Testis (tissue), 3 donors: Measurements from ENCODE around the gene SPPL3. TPM values are rescaled to one million over a fixed set of nuclear protein-coding genes. Genes with fewer than 3 reads are reported as not detected.

Experiments used
- DNase-seq: peaks from one replicate; pipeline ENCODE4 v3.0.0-alpha.2; 2019
- H3K27ac ChIP-seq, 2 donors: fragments of 200-600 bp; sonication (generic); one replicate each; pipeline ENCODE4 v1.5.1; 2019
- H3K27me3 ChIP-seq: fragments of 200-600 bp; sonication (generic); one replicate; pipeline ENCODE4 v1.5.1; 2019
- H3K36me3 ChIP-seq: fragments of 200-600 bp; sonication (generic); one replicate; pipeline ENCODE4 v1.5.1; 2017; ENCODE audit warnings: low read depth; ENCODE audit errors: missing control alignments
- H3K4me1 ChIP-seq: fragments of 200-600 bp; sonication (generic); one replicate; pipeline ENCODE4 v1.5.1; 2019
- H3K4me3 ChIP-seq, 2 donors: fragments of 200-600 bp; sonication (generic); one replicate each; pipeline ENCODE4 v1.5.1; 2017 to 2019
- H3K9me3 ChIP-seq: fragments of 200-600 bp; sonication (generic); one replicate; pipeline ENCODE4 v1.5.1; 2017
- POLR2A ChIP-seq: fragments of 450-650 bp; IDR thresholded peaks from one replicate; pipeline ENCODE4 v1.6.1; 2017; ENCODE audit warnings: antibody characterized with exemption, mild to moderate bottlenecking, moderate library complexity
- WGBS, 2 donors: methylation state at CpG; one replicate each; pipeline ENCODE4 v1.1.5; 2018; 5-methylcytosine and 5-hydroxymethylcytosine counted together
- intact Hi-C: fragments of 100-400 bp; cut with DNase I; formaldehyde crosslinking; loops from one replicate; pipeline ENCODE4 v1.15.1; 2023; ENCODE audit warnings: low total_unique reads
- polyA plus RNA-seq: library from polyadenylated mRNA; stranded (reverse); fragments of 350-450 nt; fragmentation: Illumina TruSeq; extraction: RNeasy Lipid Tissue Mini Kit (QIAGEN cat#74804); gene quantifications from one replicate; pipeline ENCODE4 v1.2.3, GENCODE V29; 2014; ENCODE audit warnings: low read depth, low replicate concordance; ENCODE audit not compliant: insufficient read depth
- total RNA-seq, 2 donors: library from RNA; depleted of rRNA; stranded (reverse); fragments of >200 nt; gene quantifications; one replicate each; pipeline ENCODE4 v1.2.3, GENCODE V29; 2016
- TF ChIP-seq, protein P1 (sequence below), 3 experiments: fragments of 450-650 bp in 2 of 3; fragments of 200-600 bp in 1 of 3; sonication (generic) in 1 of 3; IDR thresholded peaks; one replicate each; pipeline ENCODE4 v1.5.1; 2016 to 2019; ENCODE audit warnings: antibody characterized with exemption in 3 of 3, mild to moderate bottlenecking in 2 of 3, moderate library complexity in 1 of 3

SPPL3 gene
- total and polyA plus RNA-seq, 3 donors from 2014 or later, result 61.1 to 190 (median 65.4) TPM

DNA sequence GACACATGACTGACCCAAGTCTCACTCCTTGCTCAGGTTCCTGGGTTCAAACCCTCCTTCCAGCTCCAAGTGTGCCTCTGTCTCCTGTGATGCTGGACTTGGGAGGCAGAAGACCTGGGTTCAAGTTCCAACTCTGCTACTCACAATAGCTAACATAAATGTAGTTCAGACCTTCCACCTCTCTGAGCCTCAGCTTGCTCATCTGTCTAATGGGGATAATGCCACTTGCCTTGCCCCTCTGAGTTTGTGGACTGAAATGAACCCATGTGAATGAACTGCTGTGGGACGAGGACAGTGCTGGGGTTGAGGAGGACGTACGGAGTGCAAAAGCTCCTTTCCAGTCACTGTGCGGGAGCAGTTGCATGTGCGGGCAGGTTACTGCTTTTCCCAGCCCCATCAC, 137.6 kb downstream of the SPPL3 start:
- H3K4me3 ChIP-seq, result no peak overlapping the region
- H3K4me1 ChIP-seq, result no peaks in the 10 kb centered on the region
- no peak for DNase-seq
- no peaks in the 10 kb centered on the region for H3K9me3 ChIP-seq
- intact Hi-C loops, result no loop called here
- WGBS, 2 donors, result 78 to 100% methylated on average over 5 of the region's 5 CpGs
- H3K36me3 ChIP-seq, result no peaks in the 10 kb centered on the region
- no peaks in the 10 kb centered on the region for H3K27me3 ChIP-seq
- H3K27ac ChIP-seq, result no peak overlapping the region
- TF ChIP-seq POLR2A, result no peak
- TF ChIP-seq, protein P1, sequence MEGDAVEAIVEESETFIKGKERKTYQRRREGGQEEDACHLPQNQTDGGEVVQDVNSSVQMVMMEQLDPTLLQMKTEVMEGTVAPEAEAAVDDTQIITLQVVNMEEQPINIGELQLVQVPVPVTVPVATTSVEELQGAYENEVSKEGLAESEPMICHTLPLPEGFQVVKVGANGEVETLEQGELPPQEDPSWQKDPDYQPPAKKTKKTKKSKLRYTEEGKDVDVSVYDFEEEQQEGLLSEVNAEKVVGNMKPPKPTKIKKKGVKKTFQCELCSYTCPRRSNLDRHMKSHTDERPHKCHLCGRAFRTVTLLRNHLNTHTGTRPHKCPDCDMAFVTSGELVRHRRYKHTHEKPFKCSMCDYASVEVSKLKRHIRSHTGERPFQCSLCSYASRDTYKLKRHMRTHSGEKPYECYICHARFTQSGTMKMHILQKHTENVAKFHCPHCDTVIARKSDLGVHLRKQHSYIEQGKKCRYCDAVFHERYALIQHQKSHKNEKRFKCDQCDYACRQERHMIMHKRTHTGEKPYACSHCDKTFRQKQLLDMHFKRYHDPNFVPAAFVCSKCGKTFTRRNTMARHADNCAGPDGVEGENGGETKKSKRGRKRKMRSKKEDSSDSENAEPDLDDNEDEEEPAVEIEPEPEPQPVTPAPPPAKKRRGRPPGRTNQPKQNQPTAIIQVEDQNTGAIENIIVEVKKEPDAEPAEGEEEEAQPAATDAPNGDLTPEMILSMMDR (IDR thresholded peaks at IDR 0.05), result no peak

- Histone ChIP-seq H3K4me1 (no peaks in the 10 kb centered on the region), H3K36me3 (no peaks in the 10 kb centered on the region), H3K27ac (no peak overlapping the region), H3K4me3 (no peak overlapping the region), H3K27me3 (no peaks in the 10 kb centered on the region), H3K9me3 (no peaks in the 10 kb centered on the region)
- DNase-seq, result no peak
- intact Hi-C loops, result no loop called here
- no peak for TF ChIP-seq POLR2A
- TF ChIP-seq, protein P1 (IDR thresholded peaks at IDR 0.05), result no peak
- 83 to 88% methylated on average over 9 of the region's 9 CpGs for WGBS, 2 donors
Measured at GRCh38 chr12:120764816-120765215, 139.3 kb downstream of the SPPL3 start.

DNA sequence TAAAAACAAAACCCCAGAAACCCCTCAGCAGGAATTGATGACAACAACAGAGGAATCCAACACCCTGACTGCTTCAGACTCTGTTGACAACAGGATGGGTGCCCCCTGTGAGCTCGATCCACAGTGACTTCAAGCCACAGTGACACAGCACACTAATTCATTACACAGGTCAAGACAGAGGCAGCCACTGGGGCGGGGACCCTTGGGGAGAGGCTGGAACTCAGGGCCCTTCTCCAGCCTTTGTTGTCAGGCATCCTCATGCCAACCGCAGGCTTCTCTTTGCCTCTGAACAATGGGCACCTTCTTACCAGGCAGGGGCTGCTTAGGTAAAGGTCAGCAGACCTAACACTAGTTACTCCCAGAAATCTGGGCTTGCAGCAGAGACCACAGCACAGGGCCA, 140.9 kb downstream of the SPPL3 start:
- no peak for DNase-seq
- intact Hi-C loops, result no loop called here
- TF ChIP-seq POLR2A, result no peak
- TF ChIP-seq, protein P1 (IDR thresholded peaks at IDR 0.05), result no peak
- no peaks in the 10 kb centered on the region for H3K4me1 ChIP-seq
- no peak overlapping the region for H3K27ac ChIP-seq
- no peaks in the 10 kb centered on the region for H3K9me3 ChIP-seq
- no peak overlapping the region for H3K4me3 ChIP-seq
- WGBS, 2 donors, result 40 to 65% methylated on average over 1 to 3 of the region's 3 CpGs
- no peaks in the 10 kb centered on the region for H3K27me3 ChIP-seq
- no peaks in the 10 kb centered on the region for H3K36me3 ChIP-seq

- peak overlapping the region in 1 of 2 donors; percentile 0 for H3K27ac ChIP-seq
- no peak overlapping the region for H3K4me3 ChIP-seq
- H3K4me1 ChIP-seq, result no peaks in the 10 kb centered on the region
- no peaks in the 10 kb centered on the region for H3K27me3 ChIP-seq
- no peak for DNase-seq
- TF ChIP-seq, protein P1 (IDR thresholded peaks at IDR 0.05), result no peak
- TF ChIP-seq POLR2A, result no peak
- 40 to 42% methylated on average over 6 of the region's 6 CpGs for WGBS, 2 donors
- no peaks in the 10 kb centered on the region for H3K36me3 ChIP-seq
- H3K9me3 ChIP-seq, result no peaks in the 10 kb centered on the region
- intact Hi-C loops, result no loop called here
Measured at GRCh38 chr12:120762086-120762485, 142.1 kb downstream of the SPPL3 start.

- TF ChIP-seq, protein P1 (IDR thresholded peaks at IDR 0.05), result no peak
- no peak for TF ChIP-seq POLR2A
- DNase-seq, result no peak
Measured at GRCh38 chr12:120761519-120761934, 142.6 kb downstream of the SPPL3 start.

More at GRCh38 chr12:120761519-120761934, 142.6 kb downstream of the SPPL3 start:
- intact Hi-C loops, result no loop called here
- Histone ChIP-seq H3K27me3 (no peaks in the 10 kb centered on the region), H3K4me1 (no peaks in the 10 kb centered on the region), H3K4me3 (no peak overlapping the region), H3K27ac (peak overlapping the region; percentile 0 to 1), H3K9me3 (no peaks in the 10 kb centered on the region), H3K36me3 (no peaks in the 10 kb centered on the region)
- WGBS, 2 donors, result 54 to 69% methylated on average over 9 of the region's 9 CpGs
